EH (cell line): ENCODE measurements around the gene LYPLA2.

Experiments used
- DNase-seq: peaks from one replicate; pipeline ENCODE4 v3.0.0-alpha.2; 2015; ENCODE audit warnings: low read depth

Gene LYPLA2

GRCh38 chr1:23790696-23791515 lies at the start of gene LYPLA2:
Gene LYPLA2 (plus strand): TSS chr1:23791145. CDS start chr1:23792683, 1,538 bp downstream.
- DNase-seq = peak; percentile 94

- DNase-seq = no peak
Observed at GRCh38 chr1:23741609-23742008, 49.3 kb upstream of the LYPLA2 start.

- DNase-seq = peak; percentile 14
Observed at GRCh38 chr1:23742670-23743286, 48.2 kb upstream of the LYPLA2 start.

- peak; percentile 70 for DNase-seq
Observed at GRCh38 chr1:23743287-23744152, 47.4 kb upstream of the LYPLA2 start, which contains the start of gene ELOA. Gene ELOA (plus strand): TSS chr1:23743471. CDS start chr1:23743504, 33 bp downstream.

- peak; percentile 50 for DNase-seq
Observed at GRCh38 chr1:23745515-23745914, 45.4 kb upstream of the LYPLA2 start.

- peak; percentile 19 for DNase-seq
Observed at GRCh38 chr1:23748016-23748415, 42.9 kb upstream of the LYPLA2 start.

GRCh38 chr1:23751050-23751814 lies 39.7 kb upstream of the LYPLA2 start:
- peak; percentile 62 for DNase-seq

- no peak for DNase-seq
Observed at GRCh38 chr1:23751815-23752200, 39.1 kb upstream of the LYPLA2 start.

GRCh38 chr1:23752909-23753308 lies 38.0 kb upstream of the LYPLA2 start:
- no peak for DNase-seq

GRCh38 chr1:23756676-23757075 lies 34.3 kb upstream of the LYPLA2 start:
- DNase-seq = peak; percentile 75

GRCh38 chr1:23757812-23758211 lies 33.1 kb upstream of the LYPLA2 start:
- DNase-seq = no peak

- DNase-seq = peak; percentile 15
Observed at GRCh38 chr1:23759277-23759676, 31.7 kb upstream of the LYPLA2 start.

- DNase-seq = peak; percentile 17
Observed at GRCh38 chr1:23763041-23763577, 27.8 kb upstream of the LYPLA2 start.

GRCh38 chr1:23768733-23769132 lies 22.2 kb upstream of the LYPLA2 start:
- no peak for DNase-seq

- peak; percentile 81 for DNase-seq
Observed at GRCh38 chr1:23772049-23772853, 18.7 kb upstream of the LYPLA2 start.

- DNase-seq = no peak
Observed at GRCh38 chr1:23772854-23773242, 18.1 kb upstream of the LYPLA2 start.

GRCh38 chr1:23774174-23774880 lies 16.6 kb upstream of the LYPLA2 start:
- no peak for DNase-seq

- DNase-seq = no peak
Observed at GRCh38 chr1:23776217-23776616, 14.7 kb upstream of the LYPLA2 start.

GRCh38 chr1:23777979-23778814 lies 12.7 kb upstream of the LYPLA2 start, which contains the start of gene PITHD1:
Gene PITHD1 (plus strand): TSS chr1:23778418. CDS start chr1:23778516, 98 bp downstream.
- DNase-seq = peak; percentile 84
